Endothelial cell of umbilical vein (primary cell): ENCODE measurements around the gene ALG1L2.
A peak's percentile ranks its signal among the peaks of the same experiment; 100 is the strongest.
"Not testable (repeated sequence)": the region's sequence is repeated elsewhere in the genome, so short reads cannot be mapped to it uniquely, and the experiment has no call there.

Experiments
- CTCF ChIP-seq, 2 donors: IDR thresholded peaks; 1 replicate in 1 of 2; 2 replicates in 1 of 2; pipeline ENCODE4 v1.5.1; 2011; ENCODE audit warnings: low read length in 2 of 2, mild to moderate bottlenecking in 2 of 2, moderate library complexity in 2 of 2, control low read depth in 1 of 2, inconsistent platforms in 1 of 2, low read depth in 1 of 2; ENCODE audit not compliant: insufficient read depth in 1 of 2; ENCODE audit errors: extremely low read depth in 1 of 2
- EZH2 ChIP-seq: IDR thresholded peaks from 2 replicates; pipeline ENCODE4 v1.6.1; 2012; ENCODE audit warnings: borderline replicate concordance, low read depth, mild to moderate bottlenecking, moderate library complexity, low read length, inconsistent platforms; ENCODE audit not compliant: severe bottlenecking
- MAX ChIP-seq: IDR thresholded peaks from 2 replicates; pipeline ENCODE4 v1.6.1; 2011; ENCODE audit not compliant: insufficient read depth, insufficient read length
- POLR2A ChIP-seq: IDR thresholded peaks from 2 replicates; pipeline ENCODE4 v1.6.1; 2012; ENCODE audit warnings: low read depth, mild to moderate bottlenecking, control low read depth, low read length

- peak; percentile 29 to 36 for TF ChIP-seq CTCF (IDR thresholded peaks at IDR 0.05; ENCODE audit: extremely low read depth in 1 of 2, insufficient read depth in 1 of 2, low read depth in 1 of 2, low read length in 2 of 2)
- TF ChIP-seq EZH2, MAX, POLR2A: not testable (repeated sequence)
Observed at GRCh38 chr3:130097690-130098638, 16.3 kb downstream of the ALG1L2 start.
